HTR-8/SVneo (cell line): ENCODE results near the gene FAM174B.

Experiments used
- DNase-seq: peaks from one replicate; pipeline ENCODE4 v3.0.0; 2011; ENCODE audit warnings: low spot score, mixed read lengths; ENCODE audit not compliant: insufficient read length
- FAIRE-seq: peaks from 2 replicates; lab custom pipeline; 2011; peaks lifted over from hg19 to GRCh38; lab: Jason Lieb, UNC

The FAM174B gene

DNA sequence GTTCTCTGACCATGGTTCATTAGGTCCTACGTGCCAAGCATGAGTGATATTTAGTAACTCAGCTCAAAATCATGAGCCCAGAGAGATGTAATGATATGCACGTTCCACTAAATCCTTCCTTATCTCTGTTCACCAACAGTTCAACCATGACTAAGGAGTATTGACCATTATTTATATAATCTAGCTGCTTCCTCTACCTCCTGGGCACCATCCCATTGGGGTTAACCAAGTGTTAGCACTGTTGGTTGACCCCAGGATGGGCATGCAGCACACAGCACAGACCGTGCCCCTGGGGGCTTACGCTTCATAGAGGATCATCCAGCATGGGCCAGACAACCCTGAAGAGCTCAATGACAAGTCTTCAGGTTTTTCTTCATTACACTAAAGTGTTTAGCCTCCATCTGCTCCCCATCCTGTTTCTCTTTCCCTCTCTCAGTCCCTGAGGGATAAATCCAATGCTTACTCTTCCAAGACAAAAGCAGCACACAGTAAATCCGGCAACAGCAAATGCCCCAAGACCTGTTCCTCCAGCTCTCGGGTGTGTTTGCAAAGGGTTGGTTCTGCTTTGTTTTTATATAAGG lies 10.4 kb downstream of the FAM174B start:
- FAIRE-seq: no peak

DNA sequence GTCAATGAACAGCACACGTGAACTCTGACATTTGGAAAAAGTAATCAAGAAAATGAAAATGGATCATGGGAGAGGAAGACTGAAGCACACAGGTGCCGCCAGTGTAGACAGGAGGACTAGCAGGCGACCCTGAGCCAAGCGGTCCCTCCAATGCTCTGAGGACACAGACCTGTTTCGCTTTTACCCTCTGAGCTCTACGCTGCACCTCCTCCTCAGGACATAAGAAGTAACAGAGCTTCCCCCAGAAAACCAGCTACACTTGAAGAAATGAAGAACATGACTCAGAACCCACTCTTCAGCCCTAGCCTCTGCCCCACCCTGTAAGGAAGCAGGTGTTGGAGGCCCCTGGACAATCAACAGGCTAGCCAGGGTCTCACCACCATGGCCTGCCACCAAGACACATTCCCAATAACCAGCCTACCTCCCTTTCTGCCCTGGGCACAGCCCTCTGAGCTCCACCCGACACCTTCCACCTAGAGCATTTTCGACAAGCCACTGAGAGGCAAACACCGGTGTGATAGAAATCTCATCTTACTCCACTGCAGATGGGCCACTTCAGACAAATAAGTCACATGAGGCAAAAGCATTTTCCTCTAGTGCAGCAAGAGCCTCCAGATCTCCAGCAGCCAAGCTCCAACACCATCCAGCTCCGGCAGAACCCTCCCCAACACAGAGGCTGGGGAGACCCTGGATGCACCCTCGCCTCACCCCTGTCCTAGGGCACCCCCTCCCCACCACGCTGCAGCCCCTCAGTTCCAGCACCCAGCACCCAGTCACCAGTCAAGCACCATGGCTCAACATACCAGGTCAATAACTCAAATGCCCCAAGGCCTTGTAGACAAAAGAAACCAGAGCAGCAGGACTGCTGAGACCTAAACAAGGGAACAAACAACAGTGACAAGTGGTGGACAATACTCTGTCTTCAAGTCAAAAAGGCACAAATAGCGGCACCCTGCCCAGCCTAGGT lies 11.4 kb downstream of the FAM174B start:
- no peak for DNase-seq
- no peak for FAIRE-seq

More for the DNA sequence above, 10.4 kb downstream of the FAM174B start:
- DNase-seq: no peak

GRCh38 chr15:92638709-92639365 lies 16.7 kb downstream of the FAM174B start:
- no peak for FAIRE-seq
- DNase-seq: no peak

DNA sequence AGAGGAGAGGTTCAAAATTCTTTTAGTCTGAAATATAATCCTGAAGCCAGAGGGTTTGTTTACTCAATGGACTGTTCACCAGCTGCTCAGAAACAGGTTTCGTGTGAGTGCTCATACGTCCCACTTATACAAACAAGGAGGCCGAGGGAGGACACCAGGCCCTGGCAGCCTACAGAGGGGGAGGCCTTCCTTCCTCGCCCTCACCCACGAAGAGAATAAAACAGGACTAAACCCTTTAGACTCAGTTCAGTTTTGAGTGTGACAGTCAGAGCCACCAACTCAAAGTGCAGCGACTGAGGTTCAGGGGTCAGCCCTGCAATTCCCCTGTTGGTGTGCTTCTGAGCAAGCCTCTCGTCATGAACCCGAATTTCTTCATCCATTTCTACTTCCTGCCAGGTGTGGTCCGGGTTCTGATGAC lies 17.3 kb downstream of the FAM174B start:
- no peak for FAIRE-seq
- no peak for DNase-seq

DNA sequence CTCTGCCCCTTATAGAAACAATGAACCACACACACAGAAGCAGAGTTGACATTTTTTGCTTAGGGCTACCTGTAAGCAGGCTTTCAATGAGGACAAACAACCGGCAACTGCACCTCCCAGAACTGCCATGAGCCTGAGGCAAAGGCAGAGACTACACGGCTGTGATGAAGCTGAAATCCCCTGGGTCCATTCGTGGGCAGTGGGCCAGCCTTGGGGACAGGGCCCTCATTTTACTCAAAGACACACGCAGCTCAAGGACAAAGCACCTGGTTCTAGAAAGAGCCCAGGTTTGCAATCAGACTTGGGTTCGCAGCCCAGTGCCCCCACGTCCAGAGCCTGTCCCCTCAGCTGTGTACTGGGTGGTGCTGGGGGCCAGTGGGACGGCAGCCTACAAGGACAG lies 17.9 kb downstream of the FAM174B start:
- DNase-seq: no peak
- no peak for FAIRE-seq

- FAIRE-seq (no peak), DNase-seq (no peak)
Observed at GRCh38 chr15:92636908-92637481, 18.6 kb downstream of the FAM174B start.

GRCh38 chr15:92636401-92636907 lies 19.1 kb downstream of the FAM174B start:
- no peak for DNase-seq
- no peak for FAIRE-seq

DNA sequence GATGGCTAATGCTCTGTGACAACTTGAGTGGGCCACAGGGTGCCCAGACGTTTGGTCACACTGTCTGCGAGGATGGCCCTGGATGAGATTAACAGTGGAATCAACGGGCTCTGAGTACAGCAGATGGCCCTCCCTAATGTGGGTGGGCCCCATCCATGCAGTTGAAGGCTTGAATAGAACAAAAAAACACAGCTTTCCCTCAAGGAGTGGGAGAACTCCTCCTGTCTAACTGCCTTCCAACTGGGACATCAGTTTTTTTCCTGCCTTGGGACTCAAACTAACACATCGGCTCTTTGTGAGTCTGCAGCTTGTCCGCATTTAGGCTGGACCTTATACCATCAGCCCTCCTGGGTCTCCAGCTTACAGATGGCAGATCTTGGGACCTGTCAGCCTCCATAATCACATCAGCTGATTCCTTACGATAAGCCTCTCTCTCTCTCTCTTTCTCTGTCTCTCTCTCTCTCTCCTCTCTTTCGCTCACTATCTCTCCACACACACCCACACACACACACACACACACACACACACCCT lies 20.8 kb downstream of the FAM174B start:
- DNase-seq: no peak
- FAIRE-seq: no peak

GRCh38 chr15:92634060-92634459 lies 21.5 kb downstream of the FAM174B start:
- FAIRE-seq: no peak
- no peak for DNase-seq

DNA sequence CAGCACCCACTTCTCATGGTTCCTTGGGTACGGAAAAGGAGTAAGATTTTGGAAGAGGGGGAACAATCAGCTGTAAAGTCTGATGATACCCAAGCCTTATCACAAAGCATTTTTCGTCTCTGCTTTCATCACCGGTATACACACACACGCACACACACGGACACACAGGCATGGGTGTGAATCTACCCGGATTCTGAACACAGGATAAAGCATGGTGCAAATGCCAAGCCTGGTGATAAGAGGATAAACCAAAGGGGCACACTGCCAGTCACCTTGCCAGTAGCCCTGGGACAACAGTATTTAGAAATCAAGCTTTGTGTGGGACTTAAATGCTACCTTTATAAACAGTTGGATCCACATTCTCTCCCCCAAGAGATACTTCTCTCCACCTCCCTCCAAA lies 22.2 kb downstream of the FAM174B start:
- no peak for DNase-seq
- no peak for FAIRE-seq

- FAIRE-seq (no peak), DNase-seq (no peak)
Observed at GRCh38 chr15:92633001-92633400, 22.6 kb downstream of the FAM174B start.

DNA sequence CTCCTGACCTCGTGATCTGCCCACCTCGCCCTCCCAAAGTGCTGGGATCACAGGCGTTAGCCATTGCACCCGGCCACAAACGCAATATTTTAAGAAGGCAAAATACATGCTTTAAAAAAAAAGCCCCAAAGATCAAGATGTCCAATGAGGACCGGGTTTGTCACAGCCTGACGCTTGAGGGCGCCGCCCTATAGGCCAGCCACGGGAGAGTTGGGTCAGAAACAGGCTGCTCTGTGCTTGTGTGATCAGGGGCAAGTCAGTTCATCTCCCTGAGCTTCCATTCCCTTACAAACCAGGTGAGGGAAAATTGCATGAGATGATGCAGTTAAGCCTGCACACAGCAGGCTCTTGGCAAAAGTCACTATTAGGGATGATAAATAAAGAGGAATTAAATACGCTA lies 23.9 kb downstream of the FAM174B start:
- DNase-seq: no peak
- no peak for FAIRE-seq

DNA sequence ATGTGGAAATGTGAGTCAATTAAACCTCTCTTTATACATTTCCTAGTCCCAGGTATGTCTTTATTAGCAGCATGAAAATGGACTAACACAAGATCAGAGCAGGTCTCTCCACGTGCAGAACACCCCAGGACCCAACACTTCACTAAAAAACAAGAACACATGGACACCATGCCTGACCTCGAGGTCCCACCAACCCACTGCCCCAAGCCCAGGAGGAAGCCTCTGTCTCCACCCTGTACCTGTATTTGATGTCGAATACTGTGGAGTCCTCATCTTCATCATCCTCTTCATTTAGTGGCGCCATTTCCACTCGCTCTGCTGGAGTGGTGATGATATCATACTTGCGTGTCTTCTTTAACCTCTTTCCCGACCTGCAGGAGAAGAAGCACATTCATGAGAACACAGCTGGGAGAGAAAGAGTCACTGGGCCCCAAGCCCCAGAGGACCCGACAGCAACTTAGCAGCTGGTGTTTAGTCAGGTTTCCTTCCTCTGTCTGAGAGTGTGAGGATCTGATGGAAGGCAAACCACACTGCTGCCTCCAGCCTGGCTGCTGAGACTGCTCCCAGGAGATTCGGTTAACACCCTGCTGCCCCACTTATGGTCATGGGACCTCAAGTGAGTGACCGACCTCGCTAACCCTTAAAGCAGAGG lies 25.5 kb downstream of the FAM174B start:
- FAIRE-seq: no peak
- no peak for DNase-seq

DNA sequence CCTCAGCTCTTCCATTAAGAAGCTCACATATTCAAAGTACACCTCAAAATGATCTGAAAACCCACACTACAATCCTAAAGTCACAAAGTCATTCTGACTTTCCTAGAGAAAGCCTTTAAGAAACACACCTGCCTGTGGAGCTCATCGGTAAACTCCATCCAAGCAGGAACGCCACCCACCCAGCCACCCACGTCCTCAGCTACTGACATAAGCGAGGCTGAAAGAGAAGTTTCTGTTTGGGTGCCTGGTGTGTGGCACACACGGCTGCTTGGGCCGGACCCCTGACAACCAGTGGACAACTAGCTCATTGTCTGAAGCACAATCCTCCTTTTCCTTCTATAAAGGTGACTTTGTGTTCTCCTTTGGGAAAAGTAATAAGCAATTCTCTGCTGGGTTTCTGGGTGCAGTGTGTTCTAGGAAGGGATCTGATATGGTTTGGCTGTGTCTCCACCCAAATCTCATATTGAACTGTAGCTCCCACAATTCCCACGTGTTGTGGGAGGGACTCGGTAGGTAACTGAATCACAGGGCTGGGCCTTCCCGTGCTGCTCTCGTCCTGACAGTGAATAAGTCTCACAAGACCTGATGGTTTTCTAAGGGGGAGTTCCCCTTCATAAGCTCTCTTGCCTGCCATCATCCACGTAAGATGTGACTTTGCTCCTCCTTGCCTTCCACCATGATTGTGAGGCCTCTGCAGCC lies 26.1 kb downstream of the FAM174B start:
- FAIRE-seq: no peak
- no peak for DNase-seq

DNA sequence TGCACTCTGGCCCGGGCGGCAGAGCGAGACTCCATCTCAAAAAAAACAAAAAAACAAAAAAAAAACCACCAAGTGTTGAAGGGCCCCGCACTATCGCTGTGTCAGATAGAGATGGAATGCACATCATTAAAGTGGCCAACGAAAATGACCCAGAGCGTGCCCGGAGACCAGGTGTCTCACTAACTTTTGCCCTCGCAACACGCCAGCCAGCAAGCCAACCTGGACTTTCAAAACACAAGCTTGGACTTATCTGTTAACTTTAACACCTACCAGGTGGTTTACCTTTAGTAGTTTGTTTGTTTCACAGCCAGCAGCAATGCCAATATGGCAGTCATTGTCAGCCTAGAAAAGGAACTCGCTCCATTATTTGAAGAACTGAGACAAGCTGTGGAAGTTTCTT lies 28.6 kb downstream of the FAM174B start:
- DNase-seq (no peak), FAIRE-seq (no peak)

GRCh38 chr15:92625251-92625980 lies 30.2 kb downstream of the FAM174B start:
- DNase-seq (no peak), FAIRE-seq (no peak)

DNA sequence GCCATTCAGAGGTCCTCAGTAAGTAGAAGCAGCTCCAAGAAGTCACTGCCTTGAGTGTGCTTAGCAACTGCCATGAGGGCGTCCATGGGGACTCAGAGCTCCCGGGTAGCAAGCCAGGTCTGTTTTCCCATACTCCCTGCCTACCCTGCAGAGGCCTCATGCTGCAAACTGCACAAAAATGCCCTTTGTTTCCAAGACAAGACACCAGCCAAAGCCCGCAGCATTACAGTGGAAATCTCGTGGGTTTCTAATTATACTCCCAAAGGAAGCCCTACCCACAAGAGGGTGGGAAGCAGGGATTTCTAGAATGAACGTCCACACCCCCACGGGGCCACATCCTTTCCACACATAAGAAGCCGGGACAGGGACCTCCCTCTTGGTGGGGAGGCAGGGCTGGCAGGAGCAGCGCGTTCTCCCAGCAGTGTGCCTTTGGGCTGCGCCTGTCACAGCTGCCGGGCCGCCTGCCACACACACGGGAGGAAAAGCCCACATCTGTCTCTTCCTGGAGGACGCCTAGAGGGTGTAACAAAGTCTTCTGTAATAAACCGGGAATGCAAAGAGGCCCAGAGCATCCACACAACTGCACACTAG lies 31.1 kb downstream of the FAM174B start:
- FAIRE-seq (no peak), DNase-seq (no peak)

- FAIRE-seq: no peak
- no peak for DNase-seq
Observed at GRCh38 chr15:92623435-92623834, 32.1 kb downstream of the FAM174B start.
